Measurements from ENCODE around the gene NKAIN4. TPM values are rescaled to one million over a fixed set of nuclear protein-coding genes. Genes with fewer than 3 reads are reported as not detected.

NKAIN4 gene
- total RNA-seq, 1 donor from 2014 or later = 44.0 TPM

DNA sequence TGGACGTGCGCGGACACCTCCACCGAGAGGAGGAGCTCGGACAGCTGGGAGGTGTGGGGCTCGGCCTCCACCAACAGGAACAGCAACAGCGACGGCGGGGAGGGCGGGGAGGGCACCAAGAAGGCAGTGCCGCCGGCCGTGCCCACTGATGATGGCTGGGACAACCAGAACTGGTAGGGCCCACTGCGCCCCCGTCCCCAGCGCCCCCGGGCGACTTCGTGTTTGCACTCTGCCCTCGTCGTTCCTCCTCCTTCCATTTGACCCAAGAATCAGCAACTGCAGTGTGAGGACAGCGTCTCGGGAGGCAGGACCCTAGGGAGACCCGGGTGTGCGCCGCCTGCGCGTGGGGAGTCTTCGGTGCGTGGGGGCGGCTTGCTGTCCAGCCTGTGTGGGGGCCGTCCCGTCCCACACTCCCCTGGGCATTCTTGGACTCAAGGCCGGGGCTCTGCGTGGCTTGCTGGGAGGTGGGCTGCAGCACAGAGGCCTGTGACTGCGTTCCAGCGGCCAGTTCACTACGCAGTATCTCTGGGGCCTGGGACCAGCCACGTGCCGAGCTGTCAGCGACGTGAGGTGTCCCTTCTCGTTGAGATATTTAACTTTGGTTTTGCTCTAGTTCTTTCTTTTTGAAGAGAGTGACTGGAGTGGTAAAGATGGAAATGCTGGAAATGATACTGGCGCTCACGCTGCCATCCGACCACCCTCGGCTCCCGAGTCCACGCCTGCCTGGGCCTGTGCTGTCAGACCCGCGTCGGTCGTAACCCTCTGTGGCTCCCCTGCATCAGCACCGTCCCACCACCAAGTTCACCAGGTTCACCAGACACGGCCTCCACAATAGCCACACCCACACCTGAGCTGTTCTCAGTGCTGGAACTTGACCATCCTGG lies 33.7 kb upstream of the NKAIN4 start:
- TF ChIP-seq, protein P1, sequence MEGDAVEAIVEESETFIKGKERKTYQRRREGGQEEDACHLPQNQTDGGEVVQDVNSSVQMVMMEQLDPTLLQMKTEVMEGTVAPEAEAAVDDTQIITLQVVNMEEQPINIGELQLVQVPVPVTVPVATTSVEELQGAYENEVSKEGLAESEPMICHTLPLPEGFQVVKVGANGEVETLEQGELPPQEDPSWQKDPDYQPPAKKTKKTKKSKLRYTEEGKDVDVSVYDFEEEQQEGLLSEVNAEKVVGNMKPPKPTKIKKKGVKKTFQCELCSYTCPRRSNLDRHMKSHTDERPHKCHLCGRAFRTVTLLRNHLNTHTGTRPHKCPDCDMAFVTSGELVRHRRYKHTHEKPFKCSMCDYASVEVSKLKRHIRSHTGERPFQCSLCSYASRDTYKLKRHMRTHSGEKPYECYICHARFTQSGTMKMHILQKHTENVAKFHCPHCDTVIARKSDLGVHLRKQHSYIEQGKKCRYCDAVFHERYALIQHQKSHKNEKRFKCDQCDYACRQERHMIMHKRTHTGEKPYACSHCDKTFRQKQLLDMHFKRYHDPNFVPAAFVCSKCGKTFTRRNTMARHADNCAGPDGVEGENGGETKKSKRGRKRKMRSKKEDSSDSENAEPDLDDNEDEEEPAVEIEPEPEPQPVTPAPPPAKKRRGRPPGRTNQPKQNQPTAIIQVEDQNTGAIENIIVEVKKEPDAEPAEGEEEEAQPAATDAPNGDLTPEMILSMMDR (conservative IDR thresholded peaks at IDR 0.05) = no peak
- no peaks in the 10 kb centered on the region for H3K9me3 Mint-ChIP-seq
- no peaks in the 10 kb centered on the region for H3K36me3 Mint-ChIP-seq (ENCODE audit: low read depth)
- no peaks in the 10 kb centered on the region for H3K27me3 Mint-ChIP-seq (ENCODE audit: low read depth)
- peaks cover 4% of the 10 kb centered on the region for H3K4me1 Mint-ChIP-seq
- DNase-seq (ENCODE audit: low read depth, low spot score) = no peak
- H3K27ac Mint-ChIP-seq (ENCODE audit: unreplicated experiment) = no peak overlapping the region
- no peak overlapping the region for H3K4me3 Mint-ChIP-seq

DNA sequence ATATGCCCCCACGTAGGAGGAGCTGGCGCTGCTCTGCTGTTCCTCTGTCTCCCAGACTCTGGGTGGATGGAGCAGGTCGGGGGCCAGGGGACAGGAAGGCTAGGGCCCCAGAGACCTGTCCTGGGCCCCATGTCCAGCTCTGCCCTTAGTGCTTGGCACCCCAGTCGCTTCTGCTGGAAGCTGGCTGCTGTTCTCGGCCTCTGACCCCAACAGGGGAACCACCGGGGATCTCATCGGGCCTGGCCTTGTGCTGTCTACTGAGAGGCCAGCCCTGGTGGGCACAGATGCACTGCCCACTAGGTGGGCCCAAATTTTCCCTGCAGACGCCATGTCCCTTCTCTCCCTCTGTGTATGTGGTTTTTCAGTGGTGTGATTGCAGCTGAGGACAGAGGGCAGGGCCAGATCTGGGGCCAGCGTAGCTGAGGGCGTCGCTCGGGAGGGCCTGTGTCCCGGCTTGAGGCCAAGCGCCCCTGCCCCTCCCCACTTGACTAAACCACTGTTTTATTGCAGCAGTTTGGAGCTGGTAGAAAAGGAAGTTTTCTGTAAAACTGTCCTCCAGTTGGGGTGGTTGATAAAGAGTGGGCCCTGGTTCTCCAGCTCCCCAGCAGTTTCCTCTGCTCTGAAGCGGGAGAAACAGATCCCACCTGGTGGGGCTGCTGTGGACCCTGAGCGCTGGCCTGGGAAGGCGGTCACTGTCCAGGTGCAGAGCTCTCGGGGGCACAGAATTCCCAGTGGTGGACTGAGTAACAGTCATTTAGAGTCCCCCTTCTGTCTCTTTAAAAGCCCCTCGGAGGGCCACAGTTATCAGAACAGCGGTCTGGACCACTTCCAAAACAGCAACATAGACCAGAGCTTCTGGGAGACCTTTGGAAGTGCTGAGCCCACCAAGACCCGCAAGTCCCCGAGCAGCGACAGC lies 32.8 kb upstream of the NKAIN4 start:
- no peak for DNase-seq (ENCODE audit: low read depth, low spot score)
- Mint-ChIP-seq H3K27me3 (ENCODE audit: low read depth) (no peaks in the 10 kb centered on the region), H3K36me3 (ENCODE audit: low read depth) (no peaks in the 10 kb centered on the region), H3K4me1 (peaks cover 2% of the 10 kb centered on the region), H3K4me3 (no peak overlapping the region), H3K9me3 (no peaks in the 10 kb centered on the region), H3K27ac (ENCODE audit: unreplicated experiment) (no peak overlapping the region)
- TF ChIP-seq, protein P1 (conservative IDR thresholded peaks at IDR 0.05) = no peak

DNA sequence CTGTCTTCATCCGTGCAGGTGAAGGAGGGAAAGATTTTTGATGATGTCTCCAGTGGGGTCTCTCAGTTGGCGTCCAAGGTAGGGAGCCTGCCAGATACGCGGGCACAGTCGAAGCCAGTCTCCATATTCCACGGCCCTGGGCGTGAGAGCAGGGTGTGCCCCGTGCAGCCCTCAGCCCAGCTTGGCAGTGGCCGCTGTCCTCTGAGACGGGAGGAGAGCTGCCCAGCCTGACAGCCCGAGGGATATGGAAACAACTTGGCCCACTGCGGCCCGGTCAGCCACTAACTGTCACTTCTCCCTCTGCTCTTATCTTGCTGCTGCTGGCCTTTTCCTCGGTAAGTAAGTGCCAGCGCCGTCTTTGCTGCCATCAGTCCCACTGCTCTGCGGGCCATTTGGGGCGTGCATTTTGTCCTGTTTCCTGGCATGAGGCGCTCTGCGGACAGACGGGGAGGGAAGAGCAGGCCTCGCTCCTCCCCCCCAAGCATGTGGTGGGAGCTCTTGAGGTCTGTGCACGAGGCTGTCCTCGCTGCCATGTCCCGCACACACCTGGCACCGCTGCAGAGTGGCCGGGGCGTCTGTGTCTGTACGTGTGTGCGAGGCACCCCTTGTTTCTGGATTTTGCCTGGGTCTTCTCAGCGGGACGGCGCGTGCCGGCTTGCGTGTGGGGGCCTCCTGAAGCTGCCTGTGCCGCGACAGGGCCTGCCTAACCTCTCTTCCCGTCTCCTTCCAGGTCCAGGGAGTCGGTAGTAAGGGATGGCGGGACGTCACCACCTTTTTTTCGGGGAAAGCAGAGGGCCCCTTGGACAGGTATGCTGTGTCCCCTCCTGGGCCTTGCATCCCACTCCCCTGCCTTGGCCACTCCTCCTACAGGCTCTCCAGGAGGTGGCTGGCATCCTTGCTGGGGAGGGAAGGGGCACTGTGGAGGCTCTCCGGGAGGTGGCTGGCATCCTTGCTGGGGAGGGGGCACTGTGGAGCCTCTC lies 31.7 kb upstream of the NKAIN4 start:
- Mint-ChIP-seq H3K4me1 (no peaks in the 10 kb centered on the region), H3K9me3 (no peaks in the 10 kb centered on the region), H3K27ac (ENCODE audit: unreplicated experiment) (no peak overlapping the region), H3K27me3 (ENCODE audit: low read depth) (no peaks in the 10 kb centered on the region), H3K36me3 (ENCODE audit: low read depth) (no peaks in the 10 kb centered on the region), H3K4me3 (no peak overlapping the region)
- no peak for DNase-seq (ENCODE audit: low read depth, low spot score)
- TF ChIP-seq, protein P1 (conservative IDR thresholded peaks at IDR 0.05) = no peak

DNA sequence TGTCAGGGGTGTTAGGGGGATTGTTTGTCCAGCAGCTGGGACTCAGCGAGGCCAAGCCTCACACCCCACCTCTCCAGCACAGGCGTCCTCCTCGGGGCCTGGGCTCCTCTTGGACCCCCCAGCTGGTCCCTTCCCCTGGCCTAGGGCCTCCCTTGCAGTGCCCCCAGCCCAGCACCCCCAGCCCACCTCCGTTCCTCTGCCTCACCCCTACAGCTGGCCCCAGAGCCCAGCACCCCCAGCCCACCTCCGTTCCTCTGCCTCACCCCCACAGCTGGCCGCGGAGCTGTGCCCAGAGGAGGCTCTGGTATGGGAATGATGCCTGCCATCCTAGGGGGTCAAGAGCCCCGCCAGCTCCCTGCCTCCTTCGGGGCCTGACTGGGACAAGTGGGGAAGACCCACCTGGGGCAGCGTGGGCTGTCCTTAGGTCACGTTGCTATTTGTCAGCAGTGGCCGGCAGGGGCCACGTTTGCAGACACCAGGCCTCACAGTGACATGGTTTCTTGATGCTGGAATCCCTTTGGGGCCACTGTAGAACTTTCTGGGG lies 30.8 kb upstream of the NKAIN4 start:
- Mint-ChIP-seq H3K4me3 (no peak overlapping the region), H3K4me1 (no peaks in the 10 kb centered on the region), H3K27ac (ENCODE audit: unreplicated experiment) (no peak overlapping the region), H3K9me3 (no peaks in the 10 kb centered on the region), H3K27me3 (ENCODE audit: low read depth) (no peaks in the 10 kb centered on the region), H3K36me3 (ENCODE audit: low read depth) (no peaks in the 10 kb centered on the region)
- TF ChIP-seq, protein P1 (conservative IDR thresholded peaks at IDR 0.05) = no peak
- DNase-seq (ENCODE audit: low read depth, low spot score) = no peak

Data from neural crest cell (in vitro differentiated cells).